Measurements from ENCODE around the gene DGCR2.

Gene DGCR2

DNA sequence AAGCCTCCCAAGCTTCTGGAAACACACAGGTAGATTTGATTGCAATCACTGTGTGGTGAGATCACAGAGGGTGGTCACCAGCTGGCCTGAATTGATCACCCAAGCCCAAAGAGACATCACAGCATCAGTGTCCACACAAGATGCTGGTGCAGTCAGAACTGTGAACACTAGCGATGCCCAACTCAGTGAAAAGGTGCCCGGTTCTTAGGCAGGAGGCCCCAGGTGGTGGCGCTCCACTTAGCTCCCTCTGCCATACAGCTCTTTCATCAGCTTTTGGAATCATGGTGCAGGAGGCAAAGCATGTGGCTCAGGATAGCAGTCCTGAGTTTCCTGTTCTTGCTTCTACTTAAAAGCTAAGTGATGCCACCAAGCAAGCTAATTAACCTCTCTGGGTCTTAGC is 11.1 kb downstream of the DGCR2 start:
- Histone ChIP-seq H3K4me3 (replicated peaks; ENCODE audit: low read depth, low read length) (no peak overlapping the region), H3K36me3 (ENCODE audit: control insufficient read depth, insufficient read depth, low read length) (peaks cover 4% of the 10 kb centered on the region), H3K27me3 (replicated peaks; ENCODE audit: control insufficient read depth, insufficient read depth, low read length) (no peaks in the 10 kb centered on the region)
- no peak for DNase-seq (ENCODE audit: extremely low read depth, insufficient read length)
- TF ChIP-seq, protein P1, sequence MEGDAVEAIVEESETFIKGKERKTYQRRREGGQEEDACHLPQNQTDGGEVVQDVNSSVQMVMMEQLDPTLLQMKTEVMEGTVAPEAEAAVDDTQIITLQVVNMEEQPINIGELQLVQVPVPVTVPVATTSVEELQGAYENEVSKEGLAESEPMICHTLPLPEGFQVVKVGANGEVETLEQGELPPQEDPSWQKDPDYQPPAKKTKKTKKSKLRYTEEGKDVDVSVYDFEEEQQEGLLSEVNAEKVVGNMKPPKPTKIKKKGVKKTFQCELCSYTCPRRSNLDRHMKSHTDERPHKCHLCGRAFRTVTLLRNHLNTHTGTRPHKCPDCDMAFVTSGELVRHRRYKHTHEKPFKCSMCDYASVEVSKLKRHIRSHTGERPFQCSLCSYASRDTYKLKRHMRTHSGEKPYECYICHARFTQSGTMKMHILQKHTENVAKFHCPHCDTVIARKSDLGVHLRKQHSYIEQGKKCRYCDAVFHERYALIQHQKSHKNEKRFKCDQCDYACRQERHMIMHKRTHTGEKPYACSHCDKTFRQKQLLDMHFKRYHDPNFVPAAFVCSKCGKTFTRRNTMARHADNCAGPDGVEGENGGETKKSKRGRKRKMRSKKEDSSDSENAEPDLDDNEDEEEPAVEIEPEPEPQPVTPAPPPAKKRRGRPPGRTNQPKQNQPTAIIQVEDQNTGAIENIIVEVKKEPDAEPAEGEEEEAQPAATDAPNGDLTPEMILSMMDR (IDR thresholded peaks at IDR 0.05; ENCODE audit: insufficient read depth, low read length, poor library complexity, severe bottlenecking): peak; percentile 4

DNA sequence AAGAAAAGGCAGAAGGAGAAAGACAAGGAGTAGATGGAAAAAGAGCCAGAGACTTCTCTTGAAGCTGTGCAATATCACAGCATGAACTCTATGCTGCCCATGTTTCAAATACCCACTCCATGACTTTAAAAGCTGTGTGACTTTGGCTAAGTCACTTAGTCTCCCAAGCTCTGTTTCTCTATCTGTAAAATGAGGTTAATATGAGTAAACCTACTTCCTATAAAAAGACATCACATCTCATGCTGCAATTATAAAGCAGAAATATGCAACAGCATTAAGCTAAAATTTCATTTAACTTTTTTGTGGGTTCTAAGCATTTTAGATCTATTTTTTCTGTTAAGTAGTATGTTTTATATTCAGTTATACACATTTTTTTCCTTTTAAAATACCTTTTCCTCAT is 11.6 kb downstream of the DGCR2 start:
- Histone ChIP-seq H3K4me3 (replicated peaks; ENCODE audit: low read depth, low read length) (no peak overlapping the region), H3K27me3 (replicated peaks; ENCODE audit: control insufficient read depth, insufficient read depth, low read length) (no peaks in the 10 kb centered on the region), H3K36me3 (ENCODE audit: control insufficient read depth, insufficient read depth, low read length) (peaks cover 4% of the 10 kb centered on the region)
- DNase-seq (ENCODE audit: extremely low read depth, insufficient read length): no peak
- TF ChIP-seq, protein P1 (IDR thresholded peaks at IDR 0.05; ENCODE audit: insufficient read depth, low read length, poor library complexity, severe bottlenecking): no peak

GRCh38 chr22:19110064-19110458 is 12.2 kb downstream of the DGCR2 start:
- Histone ChIP-seq H3K27me3 (replicated peaks; ENCODE audit: control insufficient read depth, insufficient read depth, low read length) (no peaks in the 10 kb centered on the region), H3K4me3 (replicated peaks; ENCODE audit: low read depth, low read length) (no peak overlapping the region), H3K36me3 (ENCODE audit: control insufficient read depth, insufficient read depth, low read length) (peaks cover 4% of the 10 kb centered on the region; the same call in 1 of the 2 replicates)
- TF ChIP-seq, protein P1 (IDR thresholded peaks at IDR 0.05; ENCODE audit: insufficient read depth, low read length, poor library complexity, severe bottlenecking): no peak
- DNase-seq (ENCODE audit: extremely low read depth, insufficient read length): no peak

DNA sequence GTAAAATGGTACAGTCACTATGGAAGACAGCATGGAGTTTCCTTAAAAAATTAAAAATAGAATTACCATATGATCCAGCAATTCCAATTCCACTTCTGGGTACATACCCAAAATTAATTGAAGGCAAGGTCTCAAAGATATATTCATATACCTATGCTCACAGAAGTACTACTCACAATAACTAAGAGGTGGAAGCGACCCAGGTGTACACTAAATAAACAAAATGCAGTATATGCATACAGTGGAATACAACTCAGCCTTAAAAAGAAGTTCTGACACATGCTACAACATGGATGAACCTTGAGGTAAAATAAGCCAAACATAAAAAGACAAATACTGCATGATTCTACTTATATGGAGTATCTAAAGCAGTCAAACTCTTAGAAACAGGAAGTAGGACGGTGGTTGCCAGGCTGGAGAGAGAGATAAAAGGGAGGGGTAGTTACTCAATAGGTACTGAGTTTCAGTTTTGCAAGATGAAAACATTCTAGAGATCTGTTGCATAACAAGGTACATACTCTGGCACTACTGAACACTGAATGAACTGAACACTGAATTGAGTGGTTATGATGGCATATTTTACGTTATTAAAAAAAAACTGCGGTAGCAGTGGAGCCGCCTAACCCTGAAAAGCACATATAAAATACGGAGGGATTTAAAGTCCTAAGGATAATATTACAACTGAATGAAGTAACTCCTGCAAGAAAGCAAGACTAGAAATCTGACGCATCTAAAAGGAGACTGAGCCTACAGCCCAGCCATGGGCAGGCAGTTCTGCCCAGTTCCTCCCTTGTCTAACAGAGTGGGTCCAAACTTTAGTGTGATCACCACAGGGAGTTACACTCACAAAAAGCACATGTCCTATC is 12.8 kb downstream of the DGCR2 start:
- no peaks in the 10 kb centered on the region for H3K27me3 ChIP-seq (replicated peaks; ENCODE audit: control insufficient read depth, insufficient read depth, low read length)
- DNase-seq (ENCODE audit: extremely low read depth, insufficient read length): no peak
- peaks cover 2% of the 10 kb centered on the region; the same call in 1 of the 2 replicates for H3K36me3 ChIP-seq (ENCODE audit: control insufficient read depth, insufficient read depth, low read length)
- TF ChIP-seq, protein P1 (IDR thresholded peaks at IDR 0.05; ENCODE audit: insufficient read depth, low read length, poor library complexity, severe bottlenecking): no peak
- H3K4me3 ChIP-seq (replicated peaks; ENCODE audit: low read depth, low read length): no peak overlapping the region

DNA sequence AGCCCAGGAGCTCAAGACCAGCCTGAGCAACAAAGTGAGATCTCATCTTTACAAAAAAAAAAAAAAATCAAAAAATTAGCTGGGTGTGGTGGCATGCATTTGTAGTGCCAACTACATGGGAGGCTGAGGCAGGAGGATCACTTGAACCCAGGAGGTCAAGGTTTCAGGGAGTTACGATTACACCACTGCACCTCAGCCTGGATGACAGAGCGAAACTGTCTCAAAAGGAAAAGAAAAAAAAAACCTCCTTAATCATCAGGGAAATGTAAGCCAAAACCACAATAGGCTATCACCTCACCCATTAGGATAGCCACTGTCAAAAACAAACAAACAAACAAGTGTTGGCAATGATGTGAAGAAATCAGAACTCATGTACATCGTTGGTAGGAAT is 13.4 kb downstream of the DGCR2 start:
- DNase-seq (ENCODE audit: extremely low read depth, insufficient read length): no peak
- H3K4me3 ChIP-seq (replicated peaks; ENCODE audit: low read depth, low read length): no peak overlapping the region
- no peaks in the 10 kb centered on the region for H3K27me3 ChIP-seq (replicated peaks; ENCODE audit: control insufficient read depth, insufficient read depth, low read length)
- peaks cover 2% of the 10 kb centered on the region; the same call in 1 of the 2 replicates for H3K36me3 ChIP-seq (ENCODE audit: control insufficient read depth, insufficient read depth, low read length)
- TF ChIP-seq, protein P1 (IDR thresholded peaks at IDR 0.05; ENCODE audit: insufficient read depth, low read length, poor library complexity, severe bottlenecking): no peak

Measured in GM06990 (cell line).